NCI-H526 treated with DMSO at 0.1 percent for 48 hours (cell line): ENCODE data around the gene BDKRB2.

Experiments
- DNase-seq: peaks from one replicate; lab custom pipeline; 2025; lab: John Stamatoyannopoulos, UW

Gene BDKRB2

DNA sequence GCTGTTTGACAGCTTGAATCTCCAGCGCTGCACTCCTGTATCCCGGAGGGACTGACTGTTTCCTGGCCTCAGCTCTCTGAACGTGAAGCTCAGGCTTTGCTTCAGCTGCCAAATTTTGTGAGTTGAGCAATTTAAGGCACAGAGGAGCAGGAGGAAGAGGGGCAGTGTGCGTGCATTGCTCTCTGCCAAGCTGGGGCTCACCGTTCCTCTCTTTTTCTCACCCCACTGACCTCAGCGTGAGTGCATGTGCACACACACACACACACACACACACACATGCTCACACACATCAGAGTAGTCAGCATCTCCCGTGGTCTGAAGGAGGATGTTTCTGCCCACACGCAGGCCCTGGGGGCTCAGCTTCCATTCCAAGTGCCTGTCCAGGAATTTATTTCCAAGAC, 27.8 kb upstream of the BDKRB2 start:
- DNase-seq = no peak

DNA sequence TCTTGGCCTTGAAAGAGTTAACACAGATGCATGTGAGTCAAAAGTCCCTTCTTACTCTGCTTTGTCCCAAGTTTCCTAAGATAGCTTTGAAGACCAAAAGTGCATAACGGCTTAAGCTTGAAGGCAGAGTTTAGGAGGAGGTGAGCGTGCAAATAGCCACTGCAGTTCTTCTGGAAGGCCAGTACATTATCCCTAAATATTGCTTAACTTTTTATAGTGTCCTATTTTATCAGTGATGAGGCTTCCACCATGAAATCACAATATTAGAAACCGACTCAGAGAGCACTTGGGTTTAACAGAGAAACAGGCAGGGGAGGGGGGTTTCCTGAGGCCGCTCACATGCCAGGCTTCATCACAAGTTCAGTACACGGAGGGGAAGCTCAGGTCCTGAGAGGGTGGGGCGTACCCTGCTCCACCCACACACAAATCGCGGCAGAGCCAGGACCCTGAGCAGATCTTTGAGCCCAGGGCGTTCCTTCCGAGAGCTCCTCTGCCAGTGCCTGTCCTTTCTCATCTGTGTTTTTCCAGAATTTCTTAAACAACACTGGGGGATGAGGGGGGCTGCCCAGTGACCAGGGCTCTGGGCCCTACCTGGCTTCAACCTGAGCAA, 26.8 kb upstream of the BDKRB2 start:
- no peak for DNase-seq

DNA sequence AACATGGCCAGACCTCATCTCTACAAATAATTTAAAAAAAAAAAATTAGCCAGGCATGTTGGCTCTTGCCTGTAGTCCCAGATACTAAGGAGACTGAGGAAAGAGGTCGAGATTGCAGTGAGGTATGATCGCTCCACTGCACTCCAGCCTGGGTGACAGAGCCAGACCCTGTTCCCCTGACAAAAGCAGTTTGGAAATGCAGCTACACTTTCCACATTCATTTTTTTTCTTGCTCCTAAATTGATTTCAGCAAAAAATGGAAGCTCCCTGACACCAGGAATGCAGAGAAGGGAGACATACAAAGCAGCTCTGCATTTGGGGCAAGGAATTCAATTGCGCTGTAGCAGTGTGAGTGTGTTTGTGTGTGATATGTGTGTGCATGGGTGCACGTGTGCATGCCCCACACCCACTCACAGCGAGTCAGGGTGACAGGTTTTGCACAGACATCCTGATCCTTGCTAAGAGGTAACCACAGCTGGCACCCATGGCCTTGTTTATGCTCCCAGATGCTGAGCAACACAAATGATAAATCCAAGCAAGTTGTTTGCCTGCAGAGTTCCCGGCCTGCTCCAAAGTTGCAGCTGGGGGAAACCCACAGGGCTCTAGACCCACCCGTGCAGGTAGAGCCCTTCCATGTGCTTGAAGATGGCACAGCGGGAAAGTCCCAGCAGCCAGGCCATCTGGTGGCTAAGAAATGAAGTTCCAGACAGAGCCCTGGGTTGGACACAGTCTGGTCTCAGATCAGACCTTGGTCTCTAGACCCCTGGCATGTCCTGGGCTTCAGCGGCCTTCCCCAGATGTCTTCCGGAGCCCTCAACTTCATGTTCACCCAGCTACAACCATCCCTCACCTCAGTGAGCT, 25.9 kb upstream of the BDKRB2 start:
- no peak for DNase-seq

DNA sequence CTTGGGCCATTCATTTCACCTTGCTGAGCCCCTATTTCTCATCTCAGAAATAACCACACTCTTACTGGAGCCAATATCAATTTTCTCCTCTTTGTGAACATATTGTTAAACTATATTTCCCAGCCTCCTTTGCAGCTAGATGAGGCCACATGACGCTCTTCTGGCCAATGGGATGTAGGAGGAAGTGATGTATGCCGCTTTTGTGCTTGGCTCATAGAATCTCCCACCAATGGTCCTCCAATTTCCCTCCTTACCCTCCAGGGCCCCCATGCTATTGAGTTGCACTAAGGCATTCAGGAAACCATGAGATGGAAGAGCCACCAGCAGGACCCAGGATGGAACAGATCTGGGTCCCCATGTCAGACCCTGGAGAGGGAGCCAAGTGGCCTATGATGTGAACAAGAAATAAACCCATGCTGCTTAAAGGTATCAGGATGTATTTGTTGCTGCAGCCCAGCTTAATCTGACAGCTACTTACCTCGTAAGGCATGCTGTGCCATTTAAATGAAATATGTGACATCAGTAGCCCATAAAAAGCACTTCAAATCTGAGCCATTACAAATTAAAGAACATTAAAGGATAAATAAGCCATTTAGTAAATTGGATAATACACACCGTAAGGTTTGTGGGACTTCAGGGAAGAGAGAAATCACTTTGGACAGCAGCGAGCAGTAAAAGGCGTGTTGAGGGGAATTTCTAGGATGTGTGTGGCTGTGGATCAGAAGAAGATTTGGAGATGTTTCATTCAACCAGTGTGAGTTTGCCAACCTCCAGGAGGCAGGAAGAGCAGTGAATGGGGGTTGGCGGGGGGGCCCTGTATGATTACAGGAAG, 24.4 kb upstream of the BDKRB2 start:
- DNase-seq = no peak

DNA sequence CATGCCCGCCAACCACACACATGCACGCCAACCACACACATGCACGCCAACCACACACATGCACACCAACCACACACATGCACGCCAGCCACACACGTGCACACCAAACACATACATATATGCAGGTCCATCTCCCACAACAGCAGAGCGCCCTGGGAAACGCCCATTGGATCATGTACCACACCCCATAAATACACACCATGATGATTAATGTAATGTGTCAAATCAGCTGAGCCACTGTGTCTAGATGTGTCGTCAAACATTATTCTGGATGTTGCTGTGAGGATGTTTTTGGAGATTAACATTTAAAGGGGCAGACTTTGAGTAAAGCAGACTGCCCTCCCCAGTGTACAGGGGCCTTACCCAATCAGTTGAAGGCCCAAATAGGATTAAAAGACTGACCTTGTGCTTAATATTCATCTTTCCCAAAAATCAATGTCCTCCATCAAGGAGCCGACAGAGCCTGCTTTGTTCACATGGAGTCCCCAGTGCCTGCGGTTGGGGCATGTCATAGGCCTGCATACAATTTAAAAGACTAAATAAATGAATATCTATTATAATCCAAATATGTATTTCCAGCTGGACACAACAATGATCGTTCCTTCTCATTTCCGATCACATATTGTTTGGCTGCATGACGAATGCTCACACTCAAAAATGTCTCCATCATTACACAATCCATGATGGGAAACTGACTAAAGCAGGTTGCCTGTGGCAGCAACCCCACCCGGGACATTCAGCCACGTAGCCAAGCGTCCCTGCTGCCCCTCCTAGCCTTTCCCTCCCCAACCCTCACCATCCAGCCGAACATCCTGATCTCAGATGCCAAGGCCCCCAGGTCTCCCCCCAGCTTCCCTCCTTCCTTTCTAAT, 23.2 kb upstream of the BDKRB2 start:
- DNase-seq = no peak

DNA sequence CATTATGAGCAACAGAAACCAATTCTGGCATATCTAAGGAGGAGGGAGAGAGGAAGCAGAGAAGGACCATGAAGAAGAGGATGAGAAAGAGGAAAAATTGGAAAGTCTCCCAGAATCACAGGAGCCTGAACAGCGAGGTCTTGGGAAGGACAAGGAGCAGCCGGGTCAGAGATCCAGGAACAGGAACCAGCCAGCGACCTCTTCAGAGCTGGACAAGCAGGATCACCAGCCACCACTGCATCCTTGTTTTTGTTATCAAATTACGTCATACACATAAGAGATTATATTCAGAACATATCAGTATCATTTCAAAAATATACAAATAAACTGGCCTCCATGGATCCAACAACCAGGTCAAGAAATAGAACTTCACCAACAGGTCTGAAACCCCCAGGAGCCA, 22.1 kb upstream of the BDKRB2 start:
- DNase-seq = no peak

DNA sequence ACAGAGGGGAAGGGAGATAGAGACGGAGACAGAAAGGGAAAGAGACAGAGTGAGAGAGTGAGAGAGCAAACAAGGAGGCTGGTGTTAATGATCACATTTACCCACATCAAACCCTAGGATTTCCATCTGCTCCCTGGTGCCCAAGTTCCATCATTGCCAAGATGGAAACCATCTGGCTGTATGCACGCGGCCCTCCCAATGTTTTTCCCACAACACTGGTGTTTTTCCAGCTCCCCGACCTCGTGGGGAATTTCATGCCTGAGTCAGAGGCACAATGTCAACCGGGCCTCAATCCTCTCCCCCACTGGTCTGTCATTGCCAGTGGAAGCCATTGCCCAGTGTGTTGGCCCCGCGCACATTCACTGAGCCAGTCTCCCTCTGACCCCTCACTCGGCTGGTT, 19.9 kb upstream of the BDKRB2 start:
- no peak for DNase-seq

DNA sequence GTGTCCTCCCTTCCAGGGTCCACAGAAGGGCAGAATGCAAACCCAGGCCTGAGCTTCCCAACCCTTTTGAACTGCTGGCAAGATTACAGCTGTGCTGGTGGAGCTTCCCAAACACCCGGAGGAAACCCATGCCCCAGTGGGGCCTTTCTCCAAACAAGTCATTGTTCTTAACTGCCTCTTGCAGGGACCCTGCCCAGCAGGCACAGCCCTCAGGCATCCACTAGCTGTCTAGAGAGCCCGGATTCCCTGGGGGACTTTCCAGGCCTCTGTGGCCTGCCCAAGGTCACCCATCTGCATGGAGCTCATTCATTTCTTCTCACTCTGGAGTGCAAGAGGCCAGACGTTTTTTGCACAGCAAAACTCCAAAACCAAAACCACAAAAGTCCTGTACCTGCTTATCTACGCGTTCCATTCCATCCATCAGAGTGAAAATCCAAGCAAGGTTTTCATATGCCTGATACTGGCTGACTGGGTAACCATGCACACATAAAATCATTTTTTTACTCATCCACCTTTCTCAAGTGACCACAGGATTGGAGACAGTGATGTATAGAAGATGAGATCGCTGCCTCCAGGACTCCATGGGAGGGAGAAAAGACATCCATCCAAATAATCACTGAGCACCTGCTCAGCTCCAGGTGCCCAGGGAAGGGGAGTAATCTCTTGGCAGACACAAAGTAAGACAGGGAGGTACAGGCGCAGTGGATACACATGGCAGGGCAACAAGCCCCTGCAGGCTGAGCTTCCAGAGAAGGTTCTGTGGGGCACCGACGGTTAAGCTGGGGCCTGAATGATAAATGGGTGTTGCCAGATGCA, 17.2 kb upstream of the BDKRB2 start:
- DNase-seq = no peak

DNA sequence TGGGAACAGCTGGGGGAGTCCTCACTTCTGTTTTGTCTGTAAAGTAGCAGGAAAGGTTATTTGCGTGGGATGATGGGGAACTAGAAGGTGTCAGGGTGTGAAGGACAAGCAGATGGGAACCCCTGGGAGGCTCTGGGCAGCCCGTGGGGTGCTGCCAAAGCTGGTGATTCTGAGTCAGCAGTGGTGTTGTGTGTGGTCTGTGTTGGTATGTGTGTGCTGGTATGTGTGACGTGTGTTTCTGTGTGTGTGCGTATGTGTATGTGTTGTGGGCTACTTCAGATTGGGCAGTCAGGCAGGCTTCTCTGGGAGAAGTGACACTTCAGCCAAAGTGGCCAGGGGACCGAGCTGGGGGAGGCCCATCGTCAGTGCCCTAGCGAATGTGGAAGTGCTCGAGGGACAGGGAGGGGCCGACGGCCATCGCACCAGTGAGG, 15.3 kb upstream of the BDKRB2 start:
- no peak for DNase-seq

DNA sequence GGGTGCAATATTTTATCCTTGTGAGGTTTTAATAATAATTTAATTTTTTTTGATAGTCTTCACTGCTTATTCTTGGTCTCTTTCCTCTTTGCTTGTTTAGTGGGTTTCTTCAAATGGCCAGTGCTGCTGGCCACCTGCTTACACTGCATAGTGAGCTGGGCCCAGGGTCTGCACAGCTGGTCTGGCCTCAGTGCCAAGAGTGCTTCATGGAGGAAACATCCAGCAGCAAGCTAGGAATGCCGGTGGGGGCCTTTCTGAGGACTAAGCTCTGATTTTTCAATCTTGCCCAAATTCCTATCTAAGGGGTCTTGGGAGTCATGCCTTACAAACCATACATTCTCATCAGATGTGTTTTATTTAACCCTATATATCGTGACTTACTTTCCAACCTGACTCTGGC, 13.3 kb upstream of the BDKRB2 start:
- DNase-seq = no peak

DNA sequence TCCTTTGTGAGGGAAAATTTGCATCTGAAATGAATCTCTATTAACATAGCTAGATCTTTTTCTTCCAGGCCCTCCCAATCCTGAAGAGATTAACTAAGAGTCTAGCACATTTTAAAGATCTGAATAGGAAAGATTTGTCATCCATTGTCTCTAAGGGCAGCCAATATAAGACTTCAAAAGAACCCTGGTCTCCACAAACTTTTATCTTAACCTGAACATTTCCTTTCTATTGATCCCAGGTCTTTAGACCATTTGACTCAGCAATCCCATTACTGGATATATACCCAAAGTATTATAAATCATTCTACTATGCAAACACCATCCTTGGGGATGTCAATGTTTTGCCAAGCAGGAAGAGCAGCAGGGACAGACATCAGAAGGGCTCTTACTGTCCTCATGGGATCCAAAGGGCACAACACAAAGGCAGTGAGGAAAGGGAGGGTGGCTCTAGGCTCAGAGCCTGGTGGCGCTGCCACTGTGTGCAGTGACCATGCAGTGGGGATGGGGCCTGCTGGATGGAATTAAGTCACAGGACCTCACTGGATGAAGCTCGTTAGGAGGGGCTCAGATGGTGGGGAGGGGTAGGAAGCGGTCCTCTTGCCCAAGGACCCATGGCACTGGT, 12.7 kb upstream of the BDKRB2 start:
- DNase-seq = no peak

DNA sequence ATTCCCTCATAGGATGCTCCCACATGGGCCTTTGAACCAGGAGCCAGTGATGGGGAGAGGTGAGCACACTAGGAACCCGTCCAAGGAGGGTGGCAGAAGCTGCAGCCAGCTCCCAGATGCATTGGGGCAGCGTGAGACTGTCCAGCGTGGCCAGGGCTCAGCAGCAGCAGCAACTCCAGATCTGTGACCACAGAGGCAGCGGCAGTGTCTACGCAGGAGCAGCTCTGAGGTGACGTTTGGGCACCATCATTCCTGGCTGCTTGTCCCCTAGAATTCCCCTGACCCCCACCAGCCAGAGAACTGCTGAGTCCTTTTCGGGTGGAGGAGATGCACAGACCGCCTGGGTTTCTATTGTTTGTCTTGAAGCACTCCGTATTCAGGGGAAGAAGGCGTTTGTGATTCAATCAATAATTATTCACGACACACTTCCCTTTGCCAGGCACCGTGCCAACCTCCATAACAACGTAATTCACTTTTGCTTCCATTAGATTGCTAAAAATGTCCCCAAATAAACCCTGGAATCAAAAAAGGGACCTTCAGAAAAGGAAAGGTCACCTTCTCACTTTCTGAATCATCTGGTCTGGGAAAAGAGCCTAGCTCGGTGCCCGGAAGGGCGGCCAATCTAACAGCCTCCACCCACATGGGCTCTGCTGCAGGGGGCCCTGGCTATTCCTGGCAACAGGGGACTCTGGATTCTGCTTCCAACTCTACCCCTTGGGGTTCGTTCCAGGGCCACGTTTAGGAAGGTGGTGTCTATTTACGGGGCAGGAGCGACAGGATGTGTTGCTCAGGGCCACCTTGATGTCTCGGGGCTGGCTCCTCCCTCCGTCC, 11.4 kb upstream of the BDKRB2 start:
- no peak for DNase-seq

DNA sequence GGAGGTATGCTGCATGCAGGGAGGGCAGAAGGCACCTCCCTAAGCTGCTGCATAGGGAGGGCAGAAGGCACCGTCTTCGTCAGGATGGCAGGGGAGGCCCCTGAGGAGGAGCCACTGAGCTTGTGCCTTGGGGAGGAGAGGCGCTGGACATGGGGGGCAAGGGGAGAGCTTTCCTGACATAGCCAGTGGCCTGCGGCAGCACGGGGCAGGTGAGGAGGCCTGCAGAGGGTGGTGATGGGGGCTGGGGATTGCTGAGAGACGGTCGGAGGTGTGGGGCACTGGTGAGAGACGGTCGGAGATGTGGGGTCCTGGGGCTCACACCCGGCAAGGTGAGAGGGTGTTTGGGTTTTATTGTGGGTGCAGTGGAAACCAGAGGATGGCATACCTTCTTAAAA, 10.4 kb upstream of the BDKRB2 start:
- DNase-seq = no peak

DNA sequence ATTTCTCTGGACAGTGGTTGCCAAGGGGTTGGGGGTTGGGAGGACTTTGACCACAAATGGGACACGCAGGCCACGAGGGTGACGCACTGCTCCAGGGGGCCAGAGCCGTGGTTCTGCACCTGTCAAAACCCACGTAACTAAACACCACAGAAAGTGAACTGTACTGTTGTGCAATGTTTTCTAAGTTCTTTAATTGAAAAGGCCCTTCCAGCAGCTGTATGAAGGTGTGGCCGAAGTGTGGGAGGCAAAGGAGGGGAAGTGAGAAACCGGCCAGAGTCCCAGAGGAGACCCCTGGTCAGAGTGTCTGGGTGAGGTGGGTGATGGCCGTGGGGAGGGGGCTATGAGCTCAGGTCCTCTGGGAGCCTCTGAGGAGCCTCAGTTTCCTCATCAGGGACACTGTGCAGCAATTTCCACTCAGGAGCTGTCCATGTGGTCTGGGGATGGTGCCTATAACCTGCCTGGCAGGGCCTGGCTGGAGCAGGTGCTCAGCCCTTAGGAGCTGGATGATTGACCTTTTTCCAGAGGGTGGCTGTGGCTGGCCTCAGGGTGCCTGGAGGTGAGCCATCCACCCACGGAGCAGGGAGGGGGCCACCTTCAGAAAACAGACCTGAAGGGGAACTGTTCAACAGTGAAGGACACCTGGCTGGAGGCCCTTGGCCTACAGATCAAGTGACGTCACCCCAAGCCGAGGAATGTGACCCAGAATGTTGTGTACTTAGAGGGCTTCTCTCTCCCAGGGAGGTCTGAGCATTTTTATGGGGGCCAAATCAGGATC, 9.8 kb upstream of the BDKRB2 start:
- no peak for DNase-seq

DNA sequence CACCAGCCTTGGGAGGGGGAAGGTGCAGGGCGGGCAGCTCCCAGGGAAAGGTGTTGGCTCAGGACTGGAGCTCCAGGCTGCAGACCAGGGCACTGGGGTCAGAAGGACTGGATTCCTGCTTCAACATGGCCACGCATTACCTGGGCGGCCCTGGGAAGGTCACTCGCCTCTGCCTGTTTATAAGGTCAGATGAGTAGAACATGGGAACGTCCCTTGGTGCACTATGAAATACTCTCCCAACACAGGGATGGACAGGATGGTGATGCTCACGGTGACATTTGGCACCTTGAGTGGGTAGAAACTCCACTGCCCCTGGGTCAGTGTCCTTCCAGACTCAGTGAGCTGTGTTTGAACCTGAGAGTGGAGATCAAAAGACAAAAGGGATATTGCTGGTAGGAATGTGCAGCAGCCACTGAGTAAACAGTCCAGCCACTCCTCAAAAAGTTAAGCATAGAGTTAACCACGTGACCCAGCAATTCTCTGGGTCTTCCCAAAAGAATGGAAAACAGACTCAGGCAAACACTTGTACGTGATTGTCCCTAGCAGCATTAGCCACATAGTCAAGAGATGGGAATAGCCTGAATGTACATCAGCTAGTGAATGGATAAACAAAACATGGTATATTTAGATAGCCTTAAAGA, 9.1 kb upstream of the BDKRB2 start:
- no peak for DNase-seq

DNA sequence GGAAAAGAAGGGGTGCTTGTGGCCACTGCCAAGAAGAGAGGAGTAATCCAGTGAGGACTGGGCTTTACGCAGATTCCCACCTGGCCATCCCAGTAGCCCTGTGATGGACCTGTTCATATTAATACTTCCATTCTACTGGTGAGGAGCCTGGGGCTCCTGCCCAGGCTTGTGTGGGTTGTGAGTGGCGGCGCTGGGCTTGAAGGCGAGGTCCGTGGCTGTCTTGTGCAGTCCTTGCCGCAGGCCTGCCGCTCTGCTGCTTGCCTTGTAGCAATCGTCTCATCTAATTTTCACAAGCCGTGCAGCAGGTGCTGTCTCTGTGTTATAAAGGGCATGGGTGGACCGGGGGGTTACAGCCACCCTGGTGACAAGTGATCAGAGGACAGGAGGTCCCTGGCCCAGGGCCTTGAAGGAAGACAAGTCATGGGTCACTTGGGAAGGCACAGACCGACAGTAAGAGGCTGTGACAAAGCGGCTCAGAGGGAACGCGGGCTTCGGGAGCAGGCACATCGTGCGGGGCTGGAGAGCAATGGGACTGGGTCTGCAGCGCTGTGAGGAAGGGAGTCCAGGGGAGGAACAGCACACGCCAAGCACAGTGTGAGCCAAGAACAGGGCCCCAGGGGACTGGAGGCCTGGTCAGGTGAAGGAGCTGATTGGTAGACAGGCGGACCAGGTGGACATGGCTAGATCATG, 7.3 kb upstream of the BDKRB2 start:
- no peak for DNase-seq

DNA sequence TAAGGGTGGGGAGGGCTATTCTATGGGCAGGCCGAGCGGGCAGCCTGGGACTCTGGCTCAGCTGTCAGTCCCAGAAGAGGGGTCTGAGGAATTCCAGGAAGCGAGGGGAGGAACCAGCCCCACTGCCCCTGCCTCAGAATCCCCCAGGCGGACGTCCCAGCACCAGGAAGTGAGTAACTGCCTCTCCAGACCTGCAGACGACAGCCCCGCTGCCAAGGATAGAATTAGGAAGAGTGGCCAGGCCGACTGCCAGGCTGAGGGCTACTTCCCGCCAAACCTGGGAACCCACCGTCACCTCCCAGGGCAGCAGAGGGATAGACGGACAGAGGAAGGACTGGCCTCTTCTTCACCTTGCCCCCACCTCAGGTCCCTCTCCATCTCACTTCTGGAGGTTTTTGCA, 6.7 kb upstream of the BDKRB2 start:
- no peak for DNase-seq
